ENCODE measurements around the gene IL1RAPL1.

The IL1RAPL1 gene

DNA sequence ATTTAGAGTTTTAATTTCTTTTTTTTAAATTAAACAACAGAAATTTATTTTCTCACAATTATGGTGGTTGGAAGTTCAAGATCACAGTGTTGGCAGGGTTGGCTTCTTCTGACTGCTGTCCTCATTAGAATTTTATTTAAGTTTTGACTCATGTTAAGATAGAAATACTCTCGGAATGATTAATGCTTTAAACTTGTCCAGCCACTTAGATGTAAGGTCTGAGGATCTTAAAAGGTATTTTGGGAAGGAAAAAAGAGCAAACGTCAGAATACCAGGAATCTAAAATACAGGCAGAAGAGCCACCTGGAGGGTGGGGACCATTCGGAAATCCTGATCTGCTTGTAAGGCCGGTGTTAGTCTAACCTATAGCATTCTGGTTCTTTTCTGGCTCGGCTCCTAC is 1205.1 kb downstream of the IL1RAPL1 start:
- no peak for DNase-seq (ENCODE audit: low spot score)

DNA sequence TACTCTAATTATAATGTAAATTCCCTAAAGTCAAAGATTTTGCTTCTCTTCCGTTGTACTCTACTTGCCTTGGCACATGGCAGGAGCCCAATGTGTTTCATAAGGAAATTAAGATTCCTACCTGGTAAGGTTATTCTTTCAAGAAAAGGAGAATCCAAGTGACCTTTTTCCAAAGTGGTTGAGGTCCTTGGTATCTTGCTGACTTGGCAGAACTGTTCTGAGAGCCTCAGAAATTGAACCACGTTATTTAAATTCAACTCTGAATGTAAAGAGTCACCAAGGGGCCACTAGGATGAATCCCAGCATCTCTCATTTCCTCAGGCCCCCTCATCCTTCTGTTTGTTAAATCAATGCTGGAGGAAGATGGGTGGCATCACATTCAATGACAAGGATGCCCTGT is 1209.9 kb downstream of the IL1RAPL1 start:
- DNase-seq (ENCODE audit: low spot score), result no peak

DNA sequence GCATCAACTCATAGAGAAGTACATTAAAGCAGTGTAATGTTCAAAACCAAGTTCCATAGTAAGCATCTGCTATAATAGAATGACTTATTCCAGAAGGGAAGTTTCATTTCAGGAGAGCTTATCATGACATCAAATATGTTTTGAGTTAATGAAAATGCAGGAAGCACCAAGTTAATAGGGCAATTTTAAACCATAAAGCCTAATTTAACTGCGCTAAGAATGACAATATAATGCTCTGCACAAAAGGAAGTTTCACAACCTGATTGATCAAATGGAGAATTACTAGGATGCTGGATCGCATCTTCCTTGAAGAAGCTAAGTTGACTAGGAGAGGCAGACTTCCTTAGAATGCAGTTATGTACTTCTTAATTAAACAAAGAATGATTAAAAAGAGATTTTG is 1211.2 kb downstream of the IL1RAPL1 start:
- no peak for DNase-seq (ENCODE audit: low spot score)

DNA sequence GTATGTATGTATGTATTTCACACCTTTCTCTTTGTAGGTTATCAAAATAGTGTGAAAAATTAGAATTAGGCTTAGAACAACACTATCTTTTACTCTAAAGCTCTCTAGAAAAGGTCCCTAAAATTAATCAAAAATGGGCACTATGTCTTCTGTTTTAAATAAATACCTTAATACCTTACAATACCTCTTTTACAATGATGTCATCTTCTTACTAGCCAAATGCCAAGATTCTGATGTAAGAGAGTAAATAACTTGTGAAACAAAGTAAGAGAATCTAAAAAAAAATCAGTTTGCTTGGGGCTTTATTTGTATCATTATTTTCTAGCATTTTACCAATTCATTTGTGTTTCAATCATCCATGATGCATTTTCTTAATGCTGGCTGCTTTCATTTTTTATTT is 1225.9 kb downstream of the IL1RAPL1 start:
- DNase-seq (ENCODE audit: low spot score), result no peak

DNA sequence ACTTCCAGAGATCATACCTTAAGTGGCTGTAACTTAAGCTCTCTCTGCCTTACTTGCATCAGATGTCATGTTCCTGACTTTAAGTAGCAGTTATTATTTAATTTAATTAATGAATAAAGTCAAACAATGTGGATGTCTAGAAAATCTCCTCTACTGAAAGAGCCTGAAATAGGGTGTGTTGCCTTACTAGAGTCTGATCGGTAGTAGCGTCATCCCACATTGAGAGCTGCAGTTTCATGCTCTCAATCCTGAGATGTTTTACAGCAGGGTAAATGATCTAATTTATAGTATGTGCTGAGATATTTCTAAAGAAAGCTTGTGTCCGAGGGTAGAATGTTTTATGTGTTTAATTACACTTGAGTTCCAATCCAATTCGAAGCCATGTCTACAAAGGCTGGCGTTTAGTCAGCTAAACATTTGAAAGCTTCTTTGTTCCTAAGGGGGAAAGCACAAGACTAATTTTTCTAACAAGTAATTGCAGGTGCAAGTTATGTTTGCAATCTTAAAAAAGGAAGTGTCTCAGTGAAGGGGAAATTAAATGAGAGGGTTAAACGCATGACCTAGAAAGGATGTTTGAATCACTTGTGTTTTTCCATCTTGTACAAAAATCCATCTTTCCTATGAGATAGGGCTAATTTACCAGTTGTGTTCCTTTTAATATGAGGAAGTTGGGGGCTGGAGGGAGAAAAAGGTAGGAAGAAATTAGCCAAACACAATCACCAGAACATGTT is 1237.1 kb downstream of the IL1RAPL1 start:
- DNase-seq (ENCODE audit: low spot score), result no peak

DNA sequence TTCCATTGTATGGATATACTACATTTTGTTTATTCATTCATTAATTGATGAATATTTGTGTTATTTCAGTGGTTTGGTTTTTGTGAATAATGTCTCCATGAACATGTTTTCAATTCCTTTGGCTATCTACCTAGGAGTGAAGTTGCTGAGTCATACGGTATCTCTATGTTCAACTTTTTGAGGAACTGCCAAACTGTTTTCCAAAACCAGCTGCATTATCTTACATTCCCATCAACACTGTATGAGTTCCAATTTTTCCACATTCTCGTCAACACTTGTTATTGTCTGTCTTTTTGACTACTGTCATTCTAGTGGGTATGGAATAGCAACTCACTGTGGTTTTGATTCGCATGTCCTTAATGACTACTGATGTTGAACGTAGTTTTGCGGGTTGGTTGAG is 1239.5 kb downstream of the IL1RAPL1 start:
- DNase-seq (ENCODE audit: low spot score), result no peak

DNA sequence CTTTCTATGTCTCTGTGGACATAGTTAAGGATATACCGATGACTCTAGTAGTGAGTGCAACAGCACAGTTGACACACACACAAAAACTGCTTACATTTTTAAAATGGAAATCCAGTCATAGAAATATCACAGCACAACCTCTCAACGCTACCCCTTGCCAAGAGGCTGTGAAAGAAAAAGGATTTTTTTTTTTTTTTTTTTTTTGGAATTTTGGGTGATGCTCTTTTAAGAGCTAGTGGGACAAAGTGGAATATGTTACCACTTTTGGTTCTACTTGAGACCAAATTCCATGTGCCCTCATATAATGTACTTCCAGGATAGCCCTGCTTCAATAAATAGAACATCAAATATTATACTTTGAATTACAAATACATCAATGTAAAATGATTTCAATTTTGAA is 1247.1 kb downstream of the IL1RAPL1 start:
- no peak for DNase-seq (ENCODE audit: low spot score)

DNA sequence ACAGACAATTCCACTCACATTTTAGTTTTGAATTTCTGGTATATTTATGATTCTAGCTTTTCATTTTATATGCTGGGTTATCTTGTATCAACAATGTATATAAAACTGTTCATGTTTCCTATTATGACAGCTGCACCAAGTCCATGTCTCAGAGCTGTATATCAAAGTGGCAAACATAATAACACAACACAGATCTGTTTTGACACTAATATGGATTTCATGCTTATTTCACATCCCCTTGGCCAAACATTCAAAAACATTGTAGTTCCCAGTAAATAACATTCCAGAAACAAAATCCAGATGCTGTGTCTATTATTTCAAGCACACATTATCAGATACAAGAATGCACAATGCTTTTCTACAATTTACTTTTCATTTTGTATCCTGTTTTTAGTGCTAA is 1247.5 kb downstream of the IL1RAPL1 start:
- DNase-seq (ENCODE audit: low spot score), result no peak

DNA sequence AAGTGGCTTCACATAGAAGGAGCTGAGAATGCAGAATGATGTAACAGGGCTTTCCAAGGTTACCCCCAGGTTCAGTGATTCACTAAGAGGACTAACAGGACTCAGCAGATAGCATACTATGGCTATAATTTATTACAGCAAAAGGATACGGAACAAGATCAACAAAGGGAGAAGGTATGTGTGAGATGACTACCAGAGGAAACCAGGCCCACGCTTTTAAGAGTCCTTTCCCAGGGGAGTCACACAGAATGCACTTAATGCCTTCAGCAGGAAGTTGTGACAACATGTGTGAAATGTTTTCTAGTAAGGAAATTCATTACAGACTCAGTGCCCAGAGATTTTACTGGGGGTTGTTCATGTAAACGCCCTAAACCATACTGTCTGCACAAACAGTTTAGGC is 1254.5 kb downstream of the IL1RAPL1 start:
- DNase-seq (ENCODE audit: low spot score), result no peak

DNA sequence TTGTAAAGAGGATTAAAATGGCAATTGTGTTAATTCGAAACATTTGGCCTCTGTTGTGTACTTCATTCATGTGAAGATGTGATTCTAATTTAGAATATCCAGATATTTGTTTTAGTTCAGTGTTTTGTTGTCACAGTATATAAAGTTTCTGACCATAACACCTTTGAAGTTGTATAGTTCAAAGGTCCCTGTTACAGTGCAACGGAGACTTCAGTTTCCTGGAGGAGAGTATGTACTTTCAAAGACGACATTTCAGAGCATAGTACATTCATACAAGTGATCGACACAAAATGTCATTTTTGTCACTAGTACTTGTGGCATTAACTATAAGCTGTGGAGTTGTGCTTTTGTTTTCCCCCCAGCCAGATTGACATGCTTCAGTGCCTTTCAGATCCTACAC is 1255.3 kb downstream of the IL1RAPL1 start:
- DNase-seq (ENCODE audit: low spot score), result no peak

DNA sequence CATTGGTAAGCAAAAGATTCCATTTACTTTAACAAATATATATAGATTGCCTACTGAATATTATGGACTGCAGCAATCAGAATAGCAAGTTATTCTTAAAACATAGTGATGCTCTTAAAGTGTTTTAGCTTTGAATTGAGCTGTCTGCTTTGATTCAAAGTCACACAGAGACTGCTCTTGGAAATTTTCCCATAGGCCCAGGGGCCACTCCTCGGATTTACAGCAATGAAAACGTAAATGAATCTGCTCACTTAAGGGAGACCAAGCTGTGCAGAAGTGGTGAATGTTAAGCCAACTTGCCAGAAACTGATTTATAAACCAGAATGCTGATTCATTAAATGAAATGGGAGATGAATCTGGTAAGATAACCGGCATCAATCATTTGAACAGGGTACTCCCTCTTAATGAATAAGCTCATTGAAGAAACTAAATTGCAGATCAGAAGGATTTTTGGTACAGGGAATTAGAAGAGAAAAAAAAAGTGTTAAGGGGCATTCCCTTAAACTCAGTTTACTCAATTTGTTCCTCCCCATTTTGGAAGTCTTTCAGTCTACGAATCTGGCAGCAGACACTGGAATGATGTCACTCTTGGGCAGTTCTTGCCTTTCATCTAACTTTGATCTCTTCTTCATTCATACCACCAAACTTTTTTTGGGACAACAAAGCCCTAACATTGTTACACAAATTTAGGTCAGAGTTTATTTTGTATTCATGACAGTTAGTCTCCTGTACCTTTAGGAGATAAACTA is 1264.8 kb downstream of the IL1RAPL1 start:
- no peak for DNase-seq (ENCODE audit: low spot score)

DNA sequence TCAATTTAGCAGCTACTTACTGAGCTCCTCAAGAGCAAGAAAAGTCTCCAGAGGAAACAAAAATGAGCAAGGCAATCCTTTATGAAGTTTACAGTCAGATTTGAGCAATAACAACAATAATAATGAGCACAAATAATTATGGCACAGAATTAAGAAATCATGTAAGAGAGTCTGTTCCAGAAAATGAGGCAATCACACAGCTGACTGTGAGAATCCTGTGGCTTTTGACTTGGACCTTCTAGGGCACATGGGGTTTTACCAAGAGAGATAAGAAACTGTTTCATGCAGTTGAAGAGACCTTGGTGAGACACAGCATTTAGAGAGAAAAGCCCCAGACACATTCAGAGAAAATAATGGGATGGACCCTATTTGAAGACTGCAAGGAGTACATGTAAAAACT is 1265.5 kb downstream of the IL1RAPL1 start:
- DNase-seq (ENCODE audit: low spot score), result no peak

DNA sequence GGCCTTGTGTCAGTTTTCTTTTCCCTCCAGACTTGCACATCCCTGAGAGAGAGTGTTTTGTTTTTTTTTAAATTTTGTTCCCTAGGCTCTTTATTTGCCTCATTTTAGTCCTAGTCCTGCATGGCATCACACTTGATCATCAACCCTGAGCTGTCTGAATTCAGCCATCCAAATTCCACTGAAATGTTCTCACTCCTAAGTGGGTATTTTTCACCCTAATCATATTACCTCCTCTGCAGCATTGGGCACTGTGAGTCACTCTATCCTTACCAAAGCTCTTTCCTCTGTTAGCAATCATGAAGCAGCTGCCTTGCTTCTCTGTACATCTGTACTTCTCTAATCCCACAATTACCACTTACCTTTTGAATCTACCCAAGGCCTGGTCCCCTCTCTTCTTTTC is 1271.5 kb downstream of the IL1RAPL1 start:
- DNase-seq (ENCODE audit: low spot score), result no peak

DNA sequence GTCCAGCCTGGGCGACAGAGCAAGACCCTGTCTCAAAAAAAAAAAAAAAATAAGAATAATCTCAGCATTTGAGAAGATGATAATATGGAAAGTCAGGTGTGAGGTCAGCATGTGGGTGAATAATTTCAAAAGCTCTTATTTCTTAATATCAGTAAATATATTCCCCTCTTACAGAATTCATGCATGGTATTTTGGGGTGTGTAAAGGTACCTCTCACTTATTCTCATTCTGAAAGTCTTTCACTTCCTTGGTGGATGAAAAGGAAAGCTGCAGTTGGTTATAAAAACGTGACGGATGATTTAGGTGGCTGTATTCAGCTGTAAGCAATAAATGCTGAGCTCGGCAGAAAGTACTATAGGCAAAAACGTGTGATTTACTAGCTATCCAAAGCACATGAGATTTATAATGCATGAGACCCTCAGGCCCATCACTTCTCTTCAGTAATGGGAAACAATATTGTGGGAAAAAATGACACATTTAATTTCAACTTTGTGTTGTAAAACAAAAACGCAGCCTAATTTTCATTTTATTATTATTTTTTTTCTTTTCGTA is 1275.0 kb downstream of the IL1RAPL1 start:
- DNase-seq (ENCODE audit: low spot score), result no peak

DNA sequence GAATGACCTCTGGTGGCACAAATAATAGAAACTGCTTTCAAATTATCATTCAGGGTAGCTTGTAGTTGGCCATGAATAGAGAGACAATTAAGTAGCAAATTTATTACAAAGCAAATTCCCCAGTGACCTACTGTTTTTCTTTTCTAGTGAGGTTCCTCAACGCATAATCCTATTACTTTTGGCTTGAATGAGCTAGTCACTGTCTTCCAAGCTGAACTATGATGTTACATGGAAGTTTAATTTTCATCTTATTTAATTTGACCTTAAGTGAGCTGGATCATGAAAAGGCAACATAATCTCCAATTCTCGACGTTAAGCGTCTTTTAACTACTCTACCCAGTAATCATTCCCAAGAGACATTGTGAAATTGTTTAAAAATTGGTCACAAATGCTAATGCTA is 1280.7 kb downstream of the IL1RAPL1 start:
- DNase-seq (ENCODE audit: low spot score), result no peak

DNA sequence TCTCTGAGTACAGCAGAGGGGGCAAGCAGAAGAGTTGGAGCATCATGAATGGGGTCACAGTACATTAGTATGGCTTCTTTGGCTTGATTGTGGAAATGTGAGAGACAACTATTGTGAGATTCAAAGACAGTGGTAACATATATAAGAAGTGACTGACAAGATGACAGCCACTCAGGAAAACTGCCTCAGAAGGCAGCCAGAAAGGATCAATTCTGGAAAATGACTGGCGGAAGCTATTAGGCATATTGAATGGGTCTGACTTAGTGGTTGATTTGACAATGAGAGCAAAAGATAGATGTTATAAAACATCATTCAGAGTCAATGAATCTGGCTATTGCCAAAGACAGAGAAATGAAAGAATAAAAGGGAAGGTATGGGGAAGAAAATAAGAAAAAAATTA is 1282.6 kb downstream of the IL1RAPL1 start:
- DNase-seq (ENCODE audit: low spot score), result no peak

DNA sequence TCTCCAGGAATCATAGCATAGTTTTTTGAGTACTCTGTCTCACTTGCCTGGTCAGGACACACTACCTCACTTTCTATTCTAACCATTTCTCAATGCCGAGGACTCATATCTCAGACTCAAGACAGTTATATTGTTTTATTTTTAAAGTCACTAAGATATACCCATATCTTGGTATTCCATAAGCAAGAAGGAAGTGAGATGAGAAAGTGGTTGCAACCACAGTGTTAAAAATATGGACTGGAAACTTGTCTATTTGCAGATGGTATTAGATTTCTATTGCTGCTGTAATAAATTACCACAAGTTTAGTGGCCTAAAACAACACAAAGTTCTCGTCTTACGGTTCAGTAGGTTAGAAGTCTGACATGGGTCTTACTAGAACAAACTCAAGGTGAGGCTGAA is 1283.4 kb downstream of the IL1RAPL1 start:
- no peak for DNase-seq (ENCODE audit: low spot score)

DNA sequence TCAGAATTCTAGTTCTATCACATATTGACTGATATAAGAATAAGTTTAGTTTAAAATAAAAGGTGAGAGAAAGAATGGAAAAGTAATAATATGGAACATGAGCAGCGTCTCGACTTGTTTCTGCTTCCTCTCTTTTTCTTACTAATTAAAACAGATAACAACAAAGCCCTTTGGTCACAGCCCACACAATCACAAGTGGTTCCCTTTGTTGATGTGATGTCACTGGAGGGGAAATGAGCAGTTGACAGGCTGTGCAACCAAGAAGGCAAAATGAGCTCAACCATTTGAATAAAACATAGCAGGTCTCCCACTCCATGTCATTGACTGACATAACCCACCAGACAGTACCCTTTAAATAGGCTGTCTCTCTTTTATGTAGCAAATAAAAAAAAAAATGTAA is 1285.6 kb downstream of the IL1RAPL1 start:
- DNase-seq (ENCODE audit: low spot score), result no peak

DNA sequence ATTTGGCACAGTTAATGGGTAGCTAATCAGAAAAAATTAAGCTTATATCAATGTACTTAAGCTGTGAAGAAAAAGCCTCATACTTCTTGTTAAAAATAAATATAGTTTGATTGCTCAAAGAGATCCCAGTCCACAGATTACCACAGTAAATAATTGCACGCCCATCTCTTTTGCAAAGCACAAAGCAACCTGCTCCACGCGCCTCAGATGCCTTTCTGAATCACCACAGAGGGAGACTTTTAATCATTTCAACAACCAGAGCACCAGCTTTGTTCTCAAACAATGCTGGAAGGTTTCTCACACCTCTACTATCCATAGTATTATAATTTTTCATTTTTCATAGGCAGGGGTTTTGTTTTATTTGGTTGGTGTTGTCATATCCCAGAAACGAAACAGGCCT is 1289.5 kb downstream of the IL1RAPL1 start:
- DNase-seq (ENCODE audit: low spot score), result no peak

DNA sequence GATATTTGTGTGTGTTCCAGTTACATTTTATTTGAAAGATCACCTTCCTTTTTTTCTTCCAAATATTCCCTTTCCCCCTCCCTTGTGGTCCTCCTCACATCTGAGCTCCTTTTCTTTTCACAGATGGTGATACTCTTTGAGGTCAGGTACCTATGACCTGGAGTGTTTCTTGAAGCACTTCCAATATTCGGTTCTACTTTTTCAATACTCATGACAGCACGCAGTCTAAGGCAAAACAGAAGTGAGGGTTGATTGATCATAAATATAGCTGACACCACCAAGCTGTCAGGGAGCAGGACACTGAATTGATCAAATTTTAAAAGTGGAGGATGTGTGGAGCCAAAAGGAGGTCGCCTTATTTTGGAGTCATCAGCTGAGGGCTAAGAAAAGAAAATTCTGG is 1293.7 kb downstream of the IL1RAPL1 start:
- no peak for DNase-seq (ENCODE audit: low spot score)

DNA sequence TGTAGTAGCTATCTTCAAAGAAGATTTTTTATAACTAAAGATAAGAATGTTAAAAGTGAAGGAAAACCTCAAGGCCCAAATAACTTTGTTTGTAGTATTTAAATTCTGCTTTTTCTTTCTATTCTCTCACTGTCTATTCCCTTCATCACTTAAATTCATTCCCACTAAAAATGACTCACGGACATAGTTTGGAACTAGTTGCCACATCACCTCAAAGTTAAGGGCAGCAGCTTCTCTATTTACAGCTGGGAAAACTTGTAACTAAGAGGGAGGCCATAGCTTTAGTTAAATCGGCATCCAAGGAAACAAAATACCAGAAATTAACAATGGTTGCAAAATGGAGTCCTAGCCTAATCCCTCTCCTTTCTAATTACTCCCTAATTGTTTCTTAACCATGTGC is 1302.8 kb downstream of the IL1RAPL1 start:
- DNase-seq (ENCODE audit: low spot score), result no peak

DNA sequence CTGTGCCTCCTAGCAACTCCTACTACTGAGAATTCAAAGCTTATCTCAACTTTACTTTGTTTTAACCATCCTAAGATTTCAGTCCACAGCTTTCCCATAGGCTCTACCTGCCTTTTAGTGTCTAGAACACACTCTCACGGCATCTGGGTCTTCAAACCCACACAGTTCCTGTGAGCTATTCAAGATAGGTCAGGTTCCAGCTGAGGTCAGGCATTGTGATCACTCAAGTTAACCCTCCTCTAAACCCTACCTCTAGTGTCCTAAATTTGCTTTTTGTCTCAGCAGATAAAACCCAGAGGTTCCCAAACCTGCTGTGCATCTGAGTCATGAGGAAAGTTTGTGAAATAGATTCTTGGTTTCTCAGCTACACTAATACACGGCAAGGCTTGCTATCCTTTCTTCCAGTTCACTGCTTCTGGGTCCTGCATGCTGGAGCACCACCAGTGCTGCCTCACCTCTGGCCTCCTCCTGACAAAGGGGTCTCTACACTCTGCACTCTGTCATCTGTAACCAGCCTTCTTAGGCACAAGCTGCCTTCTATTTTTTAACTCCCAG is 1303.5 kb downstream of the IL1RAPL1 start:
- DNase-seq (ENCODE audit: low spot score), result no peak

DNA sequence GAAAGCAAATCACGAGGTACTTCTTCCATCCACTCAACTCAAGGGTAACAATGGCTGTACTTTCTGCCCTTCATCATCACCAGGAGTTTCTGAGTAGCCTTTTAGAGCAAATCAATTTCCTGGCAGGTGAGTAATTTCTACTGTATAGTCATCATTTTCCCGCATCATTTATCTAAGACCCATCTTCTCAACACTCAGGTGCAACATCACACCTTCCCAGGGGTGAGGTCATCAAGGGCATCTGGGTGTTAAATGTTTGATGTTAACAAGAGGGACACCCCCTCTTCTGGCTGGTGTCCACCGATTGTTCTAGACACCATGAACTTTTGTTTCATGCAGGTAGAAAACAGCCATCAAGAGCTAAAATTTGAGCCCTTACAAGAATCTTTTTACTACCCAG is 1314.8 kb downstream of the IL1RAPL1 start:
- DNase-seq (ENCODE audit: low spot score), result no peak
